Umbilical cord (tissue), 2 donors: Measurements from ENCODE around the gene BTBD16. TPM values are rescaled to one million over a fixed set of nuclear protein-coding genes. Genes with fewer than 3 reads are reported as not detected.
A peak's percentile ranks its signal among the peaks of the same experiment; 100 is the strongest.

Experiments used
- DNase-seq: peaks from one replicate; pipeline ENCODE4 v3.0.0-alpha.2; 2015; ENCODE audit warnings: low spot score
- total RNA-seq: library from RNA; depleted of rRNA; stranded (reverse); fragments of >200 nt; gene quantifications from one replicate; pipeline ENCODE4 v1.2.3, GENCODE V29; 2014; ENCODE audit warnings: low replicate concordance; ENCODE audit not compliant: insufficient read depth

The BTBD16 gene
- total RNA-seq, 1 donor from 2014 or later = not detected

DNA sequence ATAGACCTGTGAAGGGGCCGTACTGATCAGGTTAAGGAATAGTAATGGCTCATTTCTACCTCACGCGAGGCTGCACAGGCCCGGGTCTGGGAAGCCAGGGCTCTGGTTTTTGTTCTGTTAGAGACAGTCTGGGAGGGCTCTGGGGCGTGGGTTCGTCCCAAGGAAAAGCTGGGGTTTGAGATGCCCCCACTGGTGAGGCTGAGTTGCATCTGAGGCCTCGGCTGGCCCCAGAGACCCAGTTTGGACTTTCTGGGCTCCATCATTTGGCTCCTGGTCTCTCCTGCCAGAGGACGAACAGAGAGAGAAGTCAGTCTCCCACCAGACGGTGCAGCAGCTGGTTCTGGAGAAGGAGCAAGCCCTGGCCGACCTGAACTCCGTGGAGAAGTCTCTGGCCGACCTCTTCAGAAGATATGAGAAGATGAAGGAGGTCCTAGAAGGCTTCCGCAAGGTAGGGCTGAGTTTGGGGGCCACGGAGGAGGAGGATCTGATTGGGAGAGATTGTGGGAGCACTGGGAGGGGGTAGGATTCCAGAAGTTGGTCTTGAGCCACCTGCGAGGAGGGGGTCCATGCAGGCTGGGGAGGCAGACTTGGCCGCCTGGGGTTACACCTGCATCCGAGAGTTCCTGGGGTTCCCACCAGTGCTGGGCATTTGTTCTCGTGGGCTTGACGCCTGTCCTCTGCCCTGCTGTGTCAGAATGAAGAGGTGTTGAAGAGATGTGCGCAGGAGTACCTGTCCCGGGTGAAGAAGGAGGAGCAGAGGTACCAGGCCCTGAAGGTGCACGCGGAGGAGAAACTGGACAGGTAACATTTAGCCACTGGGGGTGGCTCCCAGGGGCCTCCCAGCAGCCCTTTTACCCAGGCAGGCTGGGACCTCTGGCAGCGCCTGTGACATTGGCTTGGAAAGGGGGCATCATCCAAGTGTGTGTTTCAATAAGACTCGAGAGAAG, 22.5 kb upstream of the BTBD16 start:
- DNase-seq = no peak

DNA sequence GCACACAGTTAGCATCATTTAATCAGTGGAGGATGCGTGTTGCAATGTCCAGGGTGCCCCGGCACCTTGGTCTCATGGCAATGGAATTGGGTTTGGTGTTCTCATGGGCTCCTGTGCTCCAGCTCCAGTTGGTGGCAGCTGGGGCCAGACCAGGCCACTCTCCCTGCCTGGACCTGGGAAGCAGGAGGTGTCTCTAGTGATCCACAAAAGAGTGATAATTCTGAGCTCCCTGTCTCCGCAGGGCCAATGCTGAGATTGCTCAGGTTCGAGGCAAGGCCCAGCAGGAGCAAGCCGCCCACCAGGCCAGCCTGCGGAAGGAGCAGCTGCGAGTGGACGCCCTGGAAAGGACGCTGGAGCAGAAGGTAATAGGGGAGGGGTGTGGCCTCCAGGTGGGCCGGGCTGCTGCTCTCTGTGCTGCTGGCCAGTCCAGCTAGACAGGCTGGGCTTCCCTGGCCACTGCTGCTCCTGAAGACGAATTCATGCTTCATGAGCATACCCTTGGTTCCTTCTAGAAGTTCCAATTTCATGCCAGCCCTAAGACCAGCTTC, 21.7 kb upstream of the BTBD16 start:
- no peak for DNase-seq

DNA sequence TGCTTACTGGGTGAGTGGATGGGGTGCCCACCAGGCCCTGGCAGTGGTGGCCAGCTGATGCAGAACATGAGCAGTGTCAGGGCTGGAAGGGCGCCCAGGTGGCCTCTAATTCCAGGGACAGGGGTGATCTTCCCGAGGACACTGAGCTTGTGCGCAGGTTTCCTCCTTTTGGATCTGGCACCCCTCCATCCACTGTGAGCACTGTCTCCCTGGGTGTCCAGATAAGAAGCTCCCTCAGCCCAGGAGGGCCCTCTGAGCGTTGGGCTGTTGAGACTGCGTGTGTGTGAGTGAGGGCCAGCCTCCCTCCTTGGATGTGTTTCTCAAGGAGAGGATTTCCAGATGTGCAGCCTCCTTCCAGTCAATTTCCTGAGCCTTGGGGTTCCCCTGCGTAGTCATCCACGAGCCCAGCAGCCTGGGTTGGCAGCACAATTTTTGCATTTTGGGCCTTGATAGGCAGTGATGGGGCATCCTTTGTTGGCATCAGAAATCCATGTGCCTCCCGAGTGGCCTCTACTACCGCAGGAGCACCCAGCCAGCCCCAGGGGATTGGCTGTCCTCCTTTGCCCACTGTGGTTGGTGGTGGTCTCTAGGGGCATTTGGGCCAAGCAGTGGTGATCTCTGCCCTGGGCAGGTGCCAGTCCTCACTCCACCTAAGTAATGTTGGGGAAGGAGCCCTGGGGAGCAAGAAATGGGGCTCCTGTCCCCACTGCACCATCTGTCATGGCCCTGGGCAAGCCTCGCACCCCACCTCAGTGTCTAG, 20.9 kb upstream of the BTBD16 start:
- no peak for DNase-seq

DNA sequence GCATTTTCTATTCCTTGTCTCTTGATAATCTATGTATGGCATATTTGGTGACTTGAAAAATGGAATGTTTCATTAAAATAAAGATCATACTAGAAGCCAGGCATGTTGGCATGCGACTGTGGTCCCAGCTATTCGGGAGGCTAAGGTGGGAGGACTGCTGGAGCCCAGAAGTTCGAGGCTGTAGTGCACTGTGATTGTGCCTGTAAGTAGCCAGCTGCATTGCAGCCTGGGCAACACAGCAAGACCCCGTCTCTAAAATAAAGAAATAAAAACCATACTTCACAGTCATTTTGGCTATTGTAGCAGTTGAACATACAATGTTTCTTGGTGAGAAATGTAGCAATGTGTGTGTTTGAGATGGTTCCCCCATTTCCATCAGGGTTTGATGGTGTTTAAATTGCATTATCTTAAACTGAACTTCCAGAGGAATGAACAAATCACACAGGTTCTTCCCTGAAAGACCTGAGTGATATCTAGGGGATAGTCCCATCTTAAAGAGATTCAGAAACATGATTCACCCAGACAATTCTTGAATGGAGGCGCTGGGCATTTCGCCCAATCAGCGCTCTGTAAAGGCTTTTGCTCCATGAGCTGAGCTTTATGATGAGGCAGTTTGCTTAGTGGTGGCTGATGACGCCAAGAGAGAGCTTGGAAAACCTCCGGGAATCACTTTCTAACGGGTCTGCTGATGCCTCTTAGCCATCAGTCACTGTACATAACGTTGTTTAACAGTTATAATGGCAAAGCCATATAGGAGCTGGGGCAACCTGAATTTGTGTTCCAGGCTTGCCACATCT, 19.4 kb upstream of the BTBD16 start:
- DNase-seq = peak; percentile 25

DNA sequence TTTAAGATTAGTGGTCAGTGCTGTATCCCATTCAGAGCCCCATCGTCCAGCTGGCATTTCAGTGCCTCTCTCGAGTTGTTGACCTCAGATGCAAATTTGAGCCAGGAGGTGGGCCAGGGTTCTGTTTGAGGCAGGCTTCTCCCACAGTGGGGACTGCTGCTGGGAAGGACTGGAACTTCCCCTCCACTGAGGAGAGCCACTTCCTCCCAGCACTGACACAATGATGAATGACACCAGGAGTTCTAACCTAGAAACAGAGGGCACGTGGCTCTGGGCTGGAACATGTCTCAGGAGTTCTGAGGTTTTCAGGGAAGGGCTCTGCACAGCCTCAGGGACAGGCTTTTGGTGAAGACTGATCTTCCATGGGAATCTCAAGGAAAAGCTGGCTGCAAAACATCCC, 18.3 kb upstream of the BTBD16 start:
- DNase-seq = no peak

DNA sequence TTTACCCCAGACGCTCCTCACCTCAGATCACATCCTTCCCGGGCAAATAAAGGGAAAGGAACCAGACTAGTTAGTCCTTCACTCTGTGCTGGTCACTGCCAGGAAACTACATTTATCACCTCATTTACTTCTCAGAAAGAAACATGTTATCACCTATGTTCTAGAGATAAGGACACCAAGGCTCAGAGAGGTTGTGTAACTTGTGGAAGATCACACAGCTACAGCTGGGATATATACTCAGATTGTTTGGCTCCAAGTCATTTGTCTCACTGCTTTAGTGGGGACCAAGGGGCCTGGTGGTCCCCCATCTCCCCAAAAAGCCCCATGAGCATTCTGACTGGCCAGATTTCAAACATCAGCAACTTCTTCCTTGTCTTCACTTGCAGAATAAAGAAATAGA, 17.5 kb upstream of the BTBD16 start:
- no peak for DNase-seq

DNA sequence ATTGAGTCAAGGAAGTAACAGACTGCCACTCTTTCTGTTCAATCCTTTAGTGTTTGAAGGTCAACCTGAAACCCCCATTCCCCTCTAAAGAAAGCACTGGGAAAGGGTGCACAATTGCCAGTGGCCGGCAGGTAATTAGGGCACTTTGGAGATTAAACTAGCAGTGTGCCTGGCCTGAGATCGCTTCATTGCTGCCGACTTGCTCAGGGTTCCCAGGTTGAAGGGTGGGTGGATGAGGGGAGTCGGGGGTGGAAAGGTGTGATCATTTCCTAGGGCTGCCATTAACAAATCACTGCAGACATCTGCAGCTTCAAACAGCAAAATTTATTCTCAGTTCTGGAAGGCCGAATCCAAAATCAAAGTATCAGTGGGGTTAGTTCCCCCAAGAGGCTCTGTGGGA, 16.3 kb upstream of the BTBD16 start:
- no peak for DNase-seq

DNA sequence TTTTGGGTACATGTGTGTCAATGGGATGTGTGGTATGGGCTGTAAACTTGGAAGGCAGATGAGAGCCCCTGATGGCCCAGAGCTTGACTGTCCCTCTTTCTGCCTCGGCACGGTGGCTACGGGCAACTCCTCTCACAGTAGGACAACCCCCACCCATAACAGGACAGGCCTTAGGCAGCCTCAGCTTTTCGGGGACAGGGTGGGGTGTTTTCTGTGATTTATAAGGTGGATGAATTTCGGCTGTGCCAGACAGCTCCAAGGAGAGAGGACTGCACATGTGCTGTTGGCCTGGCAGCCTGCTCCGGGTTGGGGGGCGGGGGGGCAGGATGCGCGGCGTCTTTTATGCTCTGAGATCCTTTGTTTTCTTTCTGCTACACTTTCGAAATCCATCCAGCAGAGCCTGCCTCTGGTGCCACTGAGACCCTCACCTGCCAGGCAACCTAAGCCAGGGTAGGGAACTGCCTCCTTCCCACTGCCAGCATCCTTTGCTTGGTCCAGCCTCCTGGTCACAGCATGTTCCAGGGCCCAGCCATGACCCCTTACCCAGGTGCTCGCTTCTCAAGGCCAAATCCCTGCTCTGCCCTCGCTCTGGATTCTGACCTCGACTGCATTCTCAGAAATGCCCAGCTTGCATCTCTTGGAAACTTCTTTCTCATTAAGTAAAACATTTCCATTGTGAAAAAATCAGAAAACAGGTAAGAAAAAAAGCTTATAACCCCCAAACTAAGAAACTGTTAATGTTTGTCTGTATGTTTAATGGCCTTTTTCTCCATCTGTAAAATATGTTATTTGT, 15.4 kb upstream of the BTBD16 start:
- no peak for DNase-seq

DNA sequence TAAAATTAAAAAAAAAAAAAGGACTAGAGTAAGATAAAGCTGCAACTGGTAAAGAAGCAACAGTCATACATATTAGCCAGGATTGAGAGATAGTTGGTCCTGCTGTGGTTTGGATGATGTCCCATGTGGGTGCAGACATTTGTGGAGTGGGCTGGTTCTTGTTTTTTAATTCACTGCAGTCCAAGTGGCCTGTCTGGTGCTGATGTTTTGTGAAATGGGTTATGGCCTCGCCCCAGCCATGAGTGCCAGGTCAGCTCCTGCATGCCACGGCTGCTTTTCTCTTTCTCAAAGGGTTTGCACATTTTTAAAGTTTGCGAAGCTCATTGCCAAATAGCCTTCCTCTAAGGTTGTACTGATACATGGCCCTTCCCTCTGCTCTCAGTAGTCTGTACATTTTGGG, 14.1 kb upstream of the BTBD16 start:
- no peak for DNase-seq

DNA sequence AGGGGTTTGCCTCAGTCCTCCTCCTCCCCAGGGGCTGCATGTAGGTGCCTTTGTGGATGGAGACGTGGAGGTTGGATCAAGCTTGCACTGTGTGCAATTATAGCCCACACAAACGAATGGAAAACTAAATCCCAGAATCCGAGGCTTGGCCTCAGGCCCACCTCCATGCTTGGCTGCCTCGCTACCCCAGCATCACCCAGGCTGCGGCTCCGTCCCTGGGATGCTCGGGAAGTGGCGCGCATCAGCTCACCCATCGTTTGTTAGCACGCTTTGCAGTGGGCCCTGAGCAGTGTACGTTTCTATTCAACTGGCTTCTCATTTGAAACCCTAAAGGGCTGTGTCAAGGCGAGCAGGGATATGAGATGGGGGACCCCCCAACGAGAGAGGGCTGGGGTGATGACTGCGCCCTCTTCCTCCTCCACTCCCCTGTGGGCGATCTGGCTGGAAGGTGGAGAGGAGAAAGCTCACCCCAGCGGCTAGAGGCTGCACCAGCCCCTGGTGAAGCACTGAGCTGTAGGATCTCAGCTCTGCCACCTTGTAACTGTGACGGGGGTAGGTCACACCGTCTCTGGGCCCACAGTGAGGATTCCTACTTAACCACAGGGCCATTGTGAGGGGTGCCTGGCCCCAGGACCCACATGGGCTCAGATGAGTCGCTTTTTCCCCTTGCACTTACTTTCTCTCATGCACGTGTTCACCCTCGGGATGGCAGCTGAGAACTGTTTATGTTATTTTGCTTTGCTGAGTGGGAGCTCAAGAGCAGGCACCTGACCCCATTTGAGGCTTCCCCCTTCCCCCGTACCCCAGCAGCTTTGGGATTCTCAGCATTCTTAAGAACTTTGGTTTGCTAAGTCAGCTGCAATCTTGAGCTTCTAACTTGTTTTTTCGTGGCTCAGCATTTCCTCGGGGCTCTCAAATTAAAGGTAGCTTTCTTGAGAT, 12.7 kb upstream of the BTBD16 start:
- DNase-seq = no peak

DNA sequence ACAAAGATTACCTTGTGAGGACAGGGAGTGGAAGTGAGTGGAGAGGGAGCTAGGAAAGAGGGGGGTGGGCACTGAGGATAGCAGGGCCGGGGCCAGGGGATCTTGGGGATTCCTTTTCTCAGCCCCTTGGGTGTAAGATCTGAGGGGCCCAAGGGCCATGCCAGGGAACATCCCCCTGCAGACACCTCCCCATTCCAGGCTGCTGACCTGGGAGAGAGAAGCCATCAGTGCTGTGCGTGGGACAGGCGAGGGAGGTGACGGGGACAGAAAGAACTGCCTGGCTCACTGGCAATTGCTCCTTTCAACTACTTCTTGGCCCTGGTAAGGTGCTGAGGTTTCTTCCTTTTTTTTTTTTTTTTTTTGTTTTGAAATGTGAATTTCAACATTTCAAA, 12.0 kb upstream of the BTBD16 start:
- no peak for DNase-seq

DNA sequence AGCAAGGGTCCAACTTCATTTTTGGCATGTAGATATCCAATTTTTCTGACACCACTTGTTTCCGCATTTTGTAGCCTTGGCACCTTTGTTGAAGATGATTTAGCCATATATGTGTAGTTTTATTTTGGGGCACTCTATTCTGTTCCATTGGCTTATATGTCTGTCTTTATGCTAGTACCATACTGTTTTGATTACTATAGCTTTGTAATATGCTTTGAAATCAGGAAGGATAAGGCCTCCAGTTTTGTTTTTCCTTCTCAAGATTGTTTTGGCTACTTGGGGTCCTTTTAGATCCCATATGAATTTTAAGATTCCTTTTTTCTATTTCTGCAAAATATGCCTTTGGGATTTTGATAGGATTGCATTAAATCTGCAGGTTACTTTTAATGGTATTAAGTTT, 9.5 kb upstream of the BTBD16 start:
- DNase-seq = no peak

DNA sequence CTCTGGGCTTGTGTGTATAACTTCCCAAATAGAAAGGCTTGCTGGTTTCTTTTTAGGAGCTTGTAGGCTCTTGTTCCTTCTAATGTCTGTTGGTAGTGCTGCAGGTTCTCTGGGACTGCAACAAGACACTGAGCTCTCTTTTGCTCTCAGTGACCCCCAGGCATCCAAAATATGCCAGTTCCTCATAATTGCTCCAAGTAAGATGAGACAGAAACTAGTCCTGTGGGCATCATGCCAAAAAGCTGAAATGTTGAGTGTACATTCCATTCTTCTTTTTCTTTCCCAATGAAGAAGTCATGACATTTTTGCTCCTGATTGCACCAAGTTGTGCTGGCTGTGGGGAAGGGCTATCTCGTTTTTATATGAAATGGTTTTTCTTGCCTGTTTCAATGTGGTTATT, 7.1 kb upstream of the BTBD16 start:
- peak; percentile 63 for DNase-seq

DNA sequence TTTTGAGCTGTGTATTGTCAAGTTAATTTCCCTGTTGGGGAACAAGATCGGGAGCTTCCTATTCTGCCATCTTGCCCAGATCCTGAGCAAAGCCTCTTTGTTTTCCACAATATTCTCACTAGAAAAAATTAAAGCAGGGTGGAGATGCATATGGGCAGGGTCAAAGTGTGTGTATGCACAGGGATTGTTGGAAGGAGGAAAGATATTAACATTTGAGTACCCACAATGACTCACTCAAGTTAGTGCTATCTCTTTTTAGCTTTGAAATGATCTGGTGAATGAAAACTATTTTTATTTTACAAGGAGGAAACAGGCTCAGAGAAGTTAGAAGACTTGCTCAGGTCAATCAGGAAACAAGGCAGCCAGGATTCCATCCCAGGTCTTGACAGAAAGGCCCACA, 6.7 kb upstream of the BTBD16 start:
- no peak for DNase-seq

DNA sequence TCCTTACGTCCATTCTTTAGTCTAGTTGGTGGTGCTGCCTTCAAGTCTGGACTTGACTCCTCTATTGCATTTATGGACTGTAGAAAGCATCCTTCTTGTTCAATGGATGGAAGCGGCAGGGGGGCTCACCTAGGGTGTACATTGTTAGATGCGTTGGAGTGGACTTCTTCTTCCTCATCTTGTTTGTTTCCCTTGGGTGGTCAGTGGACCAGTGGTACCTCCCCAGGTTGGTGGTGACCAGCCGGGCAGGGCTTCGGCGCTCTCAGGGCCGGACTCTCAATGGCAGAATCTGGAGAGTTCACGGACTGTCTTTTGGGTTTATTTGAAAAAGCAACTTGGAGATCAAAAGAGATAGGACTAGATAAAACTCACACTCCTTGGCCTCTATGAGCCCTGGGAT, 6.2 kb upstream of the BTBD16 start:
- no peak for DNase-seq

DNA sequence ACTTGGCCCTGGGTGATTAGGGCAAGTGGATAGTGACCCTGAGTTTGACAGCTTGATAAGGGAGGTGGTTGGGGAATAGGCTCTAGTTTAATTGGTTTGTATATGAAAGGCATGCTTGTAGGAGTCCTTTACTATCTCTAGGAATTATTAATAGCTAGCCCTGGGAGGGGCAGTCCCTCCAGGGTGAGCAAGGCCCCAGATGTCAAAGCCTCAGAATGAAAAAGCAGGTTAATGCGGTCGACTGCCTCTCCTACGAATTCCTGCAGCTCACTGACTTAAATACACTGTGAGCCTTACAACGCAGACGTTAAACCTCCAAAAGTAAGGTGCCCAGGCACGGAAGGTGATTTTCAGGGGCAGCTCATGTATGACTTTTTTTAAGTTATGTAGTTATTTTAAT, 5.2 kb upstream of the BTBD16 start:
- no peak for DNase-seq

DNA sequence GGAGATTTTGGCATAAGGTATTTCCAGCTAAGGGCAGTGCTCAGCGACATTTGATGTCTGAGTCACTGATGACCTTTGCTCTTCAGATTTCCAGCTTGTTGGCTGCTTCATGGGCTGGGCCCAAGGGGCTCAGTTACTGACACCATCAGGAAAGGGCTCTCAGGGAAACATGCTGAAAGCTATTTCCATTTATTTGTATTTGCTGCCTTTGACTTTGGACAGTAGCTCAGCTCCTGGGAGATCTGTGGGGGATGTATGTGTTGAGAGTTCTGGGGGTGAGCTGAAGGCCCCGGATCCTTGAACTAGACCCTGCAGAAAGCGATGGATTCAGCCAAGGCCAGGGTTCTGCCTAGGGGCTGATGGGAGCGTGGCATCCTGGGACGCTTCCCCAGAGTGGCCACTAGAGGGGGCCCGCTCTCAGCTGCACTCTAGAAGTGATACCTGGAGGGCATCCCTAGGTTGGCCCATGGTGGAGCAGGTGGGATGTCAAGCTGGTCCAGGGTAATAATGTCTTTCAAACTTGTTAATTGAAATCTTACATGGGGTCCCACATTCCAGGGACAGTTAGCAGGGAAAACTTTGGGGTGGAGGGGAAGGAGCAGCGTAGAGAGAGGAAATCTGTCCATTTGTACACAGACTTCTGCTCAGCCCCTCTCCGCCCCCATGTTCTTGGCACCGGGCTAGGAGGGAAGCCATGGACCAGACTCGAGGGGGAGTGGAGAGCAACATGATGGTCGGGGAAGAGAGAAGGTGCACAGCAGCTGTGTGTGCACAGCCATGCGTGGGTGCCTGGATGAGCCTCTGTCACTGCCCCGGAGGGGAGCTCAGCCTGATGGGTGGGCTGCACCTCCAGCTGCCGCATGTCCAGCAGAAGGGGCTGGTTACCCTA, 3.0 kb upstream of the BTBD16 start:
- DNase-seq = no peak

DNA sequence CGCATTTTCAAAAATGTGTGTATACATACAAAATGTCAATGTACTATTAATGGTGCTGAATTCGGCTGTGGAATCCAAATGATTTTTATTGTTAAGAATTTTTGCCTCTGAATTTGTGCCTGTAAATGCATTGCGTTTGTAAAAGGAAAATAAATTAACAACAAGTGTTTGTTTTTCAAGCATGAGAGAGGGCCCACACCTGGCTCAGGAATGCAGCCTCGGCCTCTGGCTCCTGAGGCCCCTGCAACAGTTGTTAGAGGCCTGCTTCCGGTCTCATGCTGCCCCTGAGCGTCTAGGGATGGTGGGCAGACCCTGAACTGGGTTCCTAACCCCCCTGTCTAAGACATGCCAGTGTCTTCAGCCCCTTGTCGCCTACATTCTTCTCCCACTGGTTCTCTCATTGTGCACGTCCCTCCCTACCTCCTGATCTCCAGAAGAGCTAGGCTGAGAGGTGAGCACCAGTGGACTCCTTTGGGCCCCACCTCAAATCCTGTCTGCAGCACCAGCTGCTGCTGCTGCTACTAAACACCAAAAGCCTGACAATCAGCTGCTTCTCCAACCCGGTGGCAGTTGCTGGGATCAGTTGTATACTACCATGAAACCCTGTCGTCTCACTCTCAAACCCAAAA, 1.9 kb upstream of the BTBD16 start:
- no peak for DNase-seq
